Astrocyte (in vitro differentiated cells and primary cell): ENCODE measurements around the gene MYNN. TPM values are rescaled to one million over a fixed set of nuclear protein-coding genes. Genes with fewer than 3 reads are reported as not detected.

Experiments
- DNase-seq: peaks from one replicate; pipeline ENCODE4 v3.0.0-alpha.2; 2010; ENCODE audit warnings: low read depth
- FAIRE-seq: peaks from 2 replicates; lab custom pipeline; 2011; peaks lifted over from hg19 to GRCh38; lab: Jason Lieb, UNC
- H2AFZ ChIP-seq: 2 replicates; pipeline ENCODE4 v1.6.0; 2012; ENCODE audit warnings: low read depth, low read length, inconsistent platforms
- H3K27ac ChIP-seq: 2 replicates; pipeline ENCODE4 v1.5.1; 2011; ENCODE audit warnings: low read depth, low read length, inconsistent platforms
- H3K27me3 ChIP-seq: 2 replicates; pipeline ENCODE4 v1.6.0; 2011; ENCODE audit warnings: low read length, inconsistent platforms; ENCODE audit not compliant: insufficient read depth
- H3K36me3 ChIP-seq: 2 replicates; pipeline ENCODE4 v1.5.1; 2011; ENCODE audit warnings: low read length, inconsistent platforms; ENCODE audit not compliant: insufficient read depth
- H3K4me1 ChIP-seq: 2 replicates; pipeline ENCODE4 v1.5.1; 2011; ENCODE audit warnings: low read length, inconsistent platforms; ENCODE audit not compliant: insufficient read depth
- H3K4me2 ChIP-seq: 2 replicates; pipeline ENCODE4 v1.6.0; 2012; ENCODE audit warnings: low read length, inconsistent platforms
- H3K4me3 ChIP-seq: 2 replicates; pipeline ENCODE4 v1.5.1; 2011; ENCODE audit warnings: low read depth, mild to moderate bottlenecking, low read length, inconsistent platforms; ENCODE audit not compliant: insufficient read depth
- H3K79me2 ChIP-seq: 2 replicates; pipeline ENCODE4 v1.6.0; 2012; ENCODE audit warnings: mild to moderate bottlenecking, low read length, inconsistent platforms; ENCODE audit not compliant: insufficient read depth
- H3K9ac ChIP-seq: 2 replicates; pipeline ENCODE4 v1.6.0; 2012; ENCODE audit warnings: mild to moderate bottlenecking, low read length, inconsistent platforms
- H3K9me3 ChIP-seq: 2 replicates; pipeline ENCODE4 v1.5.1; 2012; ENCODE audit warnings: low read depth, mild to moderate bottlenecking, low read length, inconsistent platforms; ENCODE audit not compliant: insufficient read depth
- H4K20me1 ChIP-seq: 2 replicates; pipeline ENCODE4 v1.6.0; 2012; ENCODE audit warnings: low read length, inconsistent platforms; ENCODE audit not compliant: insufficient read depth
- H3K27ac Mint-ChIP-seq: one replicate; pipeline ENCODE4 v1.8.0; 2021; ENCODE audit warnings: mild to moderate bottlenecking, mixed read lengths; ENCODE audit not compliant: unreplicated experiment
- H3K27me3 Mint-ChIP-seq: one replicate; pipeline ENCODE4 v1.8.0; 2021; ENCODE audit warnings: low read depth, mixed read lengths; ENCODE audit not compliant: unreplicated experiment
- H3K36me3 Mint-ChIP-seq: one replicate; pipeline ENCODE4 v1.8.0; 2021; ENCODE audit warnings: low read depth, mixed read lengths; ENCODE audit not compliant: unreplicated experiment
- H3K4me1 Mint-ChIP-seq: one replicate; pipeline ENCODE4 v1.8.0; 2021; ENCODE audit warnings: low read depth, mixed read lengths; ENCODE audit not compliant: unreplicated experiment
- H3K4me3 Mint-ChIP-seq: one replicate; pipeline ENCODE4 v1.8.0; 2021; ENCODE audit warnings: mild to moderate bottlenecking, moderate library complexity, mixed read lengths; ENCODE audit not compliant: unreplicated experiment
- H3K9me3 Mint-ChIP-seq: one replicate; pipeline ENCODE4 v1.8.0; 2021; ENCODE audit warnings: mild to moderate bottlenecking, mixed read lengths; ENCODE audit not compliant: unreplicated experiment
- EZH2 ChIP-seq: IDR thresholded peaks from 2 replicates; pipeline ENCODE4 v1.6.1; 2012; ENCODE audit warnings: mild to moderate bottlenecking, low read length, inconsistent platforms; ENCODE audit not compliant: insufficient read depth
- total RNA-seq: library from RNA; stranded (reverse); gene quantifications from 2 replicates; pipeline ENCODE4 v1.2.1, GENCODE V29; 2021
- TF ChIP-seq, protein P1 (sequence below): IDR thresholded peaks from 2 replicates; pipeline ENCODE4 v1.5.1; 2011; ENCODE audit warnings: low read depth, mild to moderate bottlenecking, inconsistent platforms, low read length, moderate library complexity; ENCODE audit not compliant: insufficient read depth

The MYNN gene
- total RNA-seq, 1 donor from 2014 or later = 12.9 TPM

DNA sequence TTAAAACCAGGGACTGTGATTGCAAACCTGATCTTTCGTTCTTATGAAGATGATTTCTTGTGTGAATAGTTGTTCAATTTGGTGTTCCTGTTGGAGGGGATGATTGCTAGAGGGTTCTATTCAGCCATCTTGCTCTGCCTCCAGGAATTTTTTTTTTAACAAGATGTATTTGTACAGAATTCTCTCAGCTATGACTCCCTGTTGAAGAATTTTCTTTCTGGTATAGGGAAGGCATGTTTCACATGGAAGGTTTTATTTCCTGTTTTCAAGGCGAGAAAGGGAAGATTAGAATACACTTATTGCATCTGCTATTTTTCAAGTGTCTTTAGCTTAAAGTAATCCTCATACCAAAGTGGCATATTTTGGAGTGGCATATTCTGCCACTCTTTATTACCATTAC lies 45.1 kb downstream of the MYNN start:
- peaks cover 10% of the 10 kb centered on the region for H3K4me1 Mint-ChIP-seq
- H3K36me3 ChIP-seq = no peaks in the 10 kb centered on the region
- H3K9ac ChIP-seq = no peak overlapping the region
- H3K27me3 ChIP-seq = no peaks in the 10 kb centered on the region
- no peak overlapping the region for H3K4me3 ChIP-seq
- H3K36me3 Mint-ChIP-seq = no peaks in the 10 kb centered on the region
- peaks cover 15% of the 10 kb centered on the region for H3K9me3 Mint-ChIP-seq
- H3K4me2 ChIP-seq = peak overlapping the region; percentile 22
- no peaks in the 10 kb centered on the region for H3K79me2 ChIP-seq
- peaks cover 7% of the 10 kb centered on the region for H3K4me1 ChIP-seq
- H3K27me3 Mint-ChIP-seq = peaks cover under 1% of the 10 kb centered on the region
- DNase-seq = peak; percentile 36
- no peak overlapping the region for H3K4me3 Mint-ChIP-seq
- no peaks in the 10 kb centered on the region for H4K20me1 ChIP-seq
- H3K9me3 ChIP-seq = no peaks in the 10 kb centered on the region
- H2AFZ ChIP-seq = peak overlapping the region; percentile 76
- H3K27ac Mint-ChIP-seq = peak overlapping the region; percentile 88
- TF ChIP-seq, protein P1, sequence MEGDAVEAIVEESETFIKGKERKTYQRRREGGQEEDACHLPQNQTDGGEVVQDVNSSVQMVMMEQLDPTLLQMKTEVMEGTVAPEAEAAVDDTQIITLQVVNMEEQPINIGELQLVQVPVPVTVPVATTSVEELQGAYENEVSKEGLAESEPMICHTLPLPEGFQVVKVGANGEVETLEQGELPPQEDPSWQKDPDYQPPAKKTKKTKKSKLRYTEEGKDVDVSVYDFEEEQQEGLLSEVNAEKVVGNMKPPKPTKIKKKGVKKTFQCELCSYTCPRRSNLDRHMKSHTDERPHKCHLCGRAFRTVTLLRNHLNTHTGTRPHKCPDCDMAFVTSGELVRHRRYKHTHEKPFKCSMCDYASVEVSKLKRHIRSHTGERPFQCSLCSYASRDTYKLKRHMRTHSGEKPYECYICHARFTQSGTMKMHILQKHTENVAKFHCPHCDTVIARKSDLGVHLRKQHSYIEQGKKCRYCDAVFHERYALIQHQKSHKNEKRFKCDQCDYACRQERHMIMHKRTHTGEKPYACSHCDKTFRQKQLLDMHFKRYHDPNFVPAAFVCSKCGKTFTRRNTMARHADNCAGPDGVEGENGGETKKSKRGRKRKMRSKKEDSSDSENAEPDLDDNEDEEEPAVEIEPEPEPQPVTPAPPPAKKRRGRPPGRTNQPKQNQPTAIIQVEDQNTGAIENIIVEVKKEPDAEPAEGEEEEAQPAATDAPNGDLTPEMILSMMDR = no peak
- no peak for TF ChIP-seq EZH2
- no peak for FAIRE-seq
- no peak overlapping the region for H3K27ac ChIP-seq

DNA sequence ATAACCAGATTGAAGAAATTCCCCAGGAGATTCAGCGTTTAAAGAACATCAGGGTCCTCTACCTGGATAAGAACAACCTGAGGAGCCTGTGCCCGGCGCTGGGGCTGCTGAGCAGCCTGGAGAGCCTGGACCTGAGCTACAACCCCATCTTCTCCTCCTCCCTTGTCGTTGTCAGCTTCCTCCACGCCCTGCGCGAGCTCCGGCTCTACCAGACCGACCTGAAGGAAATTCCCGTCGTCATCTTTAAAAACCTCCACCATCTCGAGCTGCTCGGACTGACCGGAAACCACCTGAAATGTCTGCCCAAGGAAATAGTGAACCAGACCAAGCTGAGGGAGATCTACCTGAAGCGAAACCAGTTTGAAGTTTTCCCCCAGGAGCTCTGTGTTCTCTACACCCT lies 48.9 kb downstream of the MYNN start:
- H3K4me3 ChIP-seq = no peak overlapping the region
- peaks cover 12% of the 10 kb centered on the region for H3K4me1 Mint-ChIP-seq
- no peak overlapping the region for H3K27ac ChIP-seq
- H2AFZ ChIP-seq = no peak overlapping the region
- no peak overlapping the region for H3K27ac Mint-ChIP-seq
- H3K9me3 ChIP-seq = no peaks in the 10 kb centered on the region
- no peaks in the 10 kb centered on the region for H3K36me3 Mint-ChIP-seq
- no peaks in the 10 kb centered on the region for H4K20me1 ChIP-seq
- no peak overlapping the region for H3K4me3 Mint-ChIP-seq
- H3K79me2 ChIP-seq = no peaks in the 10 kb centered on the region
- no peaks in the 10 kb centered on the region for H3K27me3 ChIP-seq
- H3K27me3 Mint-ChIP-seq = no peaks in the 10 kb centered on the region
- TF ChIP-seq EZH2 = no peak
- TF ChIP-seq, protein P1 = no peak
- no peak overlapping the region for H3K4me2 ChIP-seq
- no peak for FAIRE-seq
- H3K9ac ChIP-seq = no peak overlapping the region
- no peaks in the 10 kb centered on the region for H3K36me3 ChIP-seq
- peaks cover 7% of the 10 kb centered on the region for H3K4me1 ChIP-seq
- no peak for DNase-seq
- no peaks in the 10 kb centered on the region for H3K9me3 Mint-ChIP-seq

DNA sequence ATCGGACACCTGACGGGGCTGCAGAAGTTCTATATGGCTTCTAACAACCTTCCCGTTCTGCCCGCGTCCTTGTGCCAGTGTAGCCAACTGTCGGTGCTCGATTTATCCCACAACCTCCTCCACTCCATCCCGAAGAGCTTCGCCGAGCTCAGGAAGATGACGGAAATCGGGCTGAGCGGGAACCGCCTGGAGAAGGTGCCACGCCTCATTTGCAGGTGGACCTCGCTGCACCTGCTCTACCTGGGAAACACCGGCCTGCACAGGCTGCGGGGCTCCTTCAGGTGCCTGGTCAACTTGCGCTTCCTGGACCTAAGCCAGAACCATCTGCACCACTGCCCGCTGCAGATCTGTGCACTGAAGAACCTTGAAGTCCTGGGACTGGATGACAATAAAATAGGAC lies 49.3 kb downstream of the MYNN start:
- Histone ChIP-seq H2AFZ (no peak overlapping the region), H3K27me3 (no peaks in the 10 kb centered on the region), H3K4me1 (peaks cover 7% of the 10 kb centered on the region), H3K79me2 (no peaks in the 10 kb centered on the region), H3K9me3 (no peaks in the 10 kb centered on the region), H4K20me1 (no peaks in the 10 kb centered on the region), H3K4me3 (no peak overlapping the region), H3K27ac (no peak overlapping the region), H3K4me2 (no peak overlapping the region), H3K9ac (no peak overlapping the region), H3K36me3 (no peaks in the 10 kb centered on the region)
- H3K4me1 Mint-ChIP-seq = peaks cover 12% of the 10 kb centered on the region
- no peak for FAIRE-seq
- H3K27ac Mint-ChIP-seq = no peak overlapping the region
- DNase-seq = no peak
- H3K4me3 Mint-ChIP-seq = no peak overlapping the region
- no peaks in the 10 kb centered on the region for H3K9me3 Mint-ChIP-seq
- no peak for TF ChIP-seq EZH2
- TF ChIP-seq, protein P1 = no peak
- H3K36me3 Mint-ChIP-seq = no peaks in the 10 kb centered on the region
- no peaks in the 10 kb centered on the region for H3K27me3 Mint-ChIP-seq
